K562 (cell line): ENCODE data around the gene CYCS. TPM values are rescaled to one million over a fixed set of nuclear protein-coding genes. Genes with fewer than 3 reads are reported as not detected.
A peak's percentile ranks its signal among the peaks of the same experiment; 100 is the strongest.

Source experiments
- ATAC-seq: fragments of 200-7000 bp; cut with Tn5 transposase; 3 replicates; pipeline ENCODE4 v1.9.1; 2020; ENCODE audit warnings: moderate library complexity
- BruUV-seq: library from RNA; stranded (reverse); fragments of 400-500 nt; replicated peaks from 2 replicates; lab custom pipeline; 2021; lab: Mats Ljungman, UMichigan
- CTCF ChIA-PET: fragments of 300-600 bp; formaldehyde crosslinking; extraction: SDS; loops from one replicate; lab custom pipeline; 2021; ENCODE audit warnings: low intra/inter-chr PET ratio; lab: Yijun Ruan, JAX
- POLR2A ChIA-PET: fragments of 300-600, 350-650 bp; sonication (Branson Sonifier 250); formaldehyde crosslinking; extraction: SDS; loops from one replicate; lab custom pipeline; 2021; ENCODE audit warnings: antibody characterized with exemption, inconsistent platforms; lab: Yijun Ruan, JAX
- DNase-seq, 4 experiments: peaks; one replicate each; pipeline versions ENCODE4 v3.0.0 to v3.0.0-alpha.2; 2011 to 2018; ENCODE audit warnings: low spot score in 3 of 4, mixed read lengths in 3 of 4; ENCODE audit errors: extremely low read depth in 1 of 4
- FAIRE-seq: peaks from 2 replicates; lab custom pipeline; 2011; peaks lifted over from hg19 to GRCh38; lab: Jason Lieb, UNC
- H2AFZ ChIP-seq: 2 replicates; pipeline ENCODE4 v1.6.0; 2011; ENCODE audit warnings: low read depth, low read length, control low read depth, inconsistent platforms
- H3K27ac ChIP-seq: fragments of 200-600 bp; 3 replicates; pipeline ENCODE4 v1.8.0; 2011; ENCODE audit warnings: low read depth, mild to moderate bottlenecking, control low read depth, inconsistent platforms, low read length, moderate library complexity, mixed read lengths; ENCODE audit errors: extremely low read depth
- H3K27me3 ChIP-seq, 2 experiments: fragments of 300-600 bp in 1 of 2; 2 replicates in 1 of 2; 3 replicates in 1 of 2; pipeline versions ENCODE4 v1.6.0 to v1.8.0; 2011; ENCODE audit warnings: inconsistent platforms in 2 of 2, low read length in 2 of 2, mild to moderate bottlenecking in 1 of 2, mixed read lengths in 1 of 2, moderate library complexity in 1 of 2; ENCODE audit not compliant: control insufficient read depth in 2 of 2, insufficient read depth in 2 of 2
- H3K36me3 ChIP-seq: fragments of 300-600 bp; 3 replicates; pipeline ENCODE4 v1.8.0; 2011; ENCODE audit warnings: mild to moderate bottlenecking, low read length, inconsistent platforms; ENCODE audit not compliant: control insufficient read depth, insufficient read depth
- H3K4me1 ChIP-seq, 2 experiments: fragments of 200-600 bp in 1 of 2; replicated peaks in 1 of 2; 2 replicates in 1 of 2; 3 replicates in 1 of 2; pipeline versions ENCODE4 v1.5.1 to v1.8.0; 2011; ENCODE audit warnings: inconsistent platforms in 2 of 2, low read length in 2 of 2, mild to moderate bottlenecking in 1 of 2, mixed read lengths in 1 of 2, moderate library complexity in 1 of 2; ENCODE audit not compliant: control insufficient read depth in 2 of 2, insufficient read depth in 2 of 2
- H3K4me2 ChIP-seq: 2 replicates; pipeline ENCODE4 v1.6.1; 2011; ENCODE audit warnings: low read length, control low read depth, inconsistent platforms, mixed read lengths; ENCODE audit not compliant: insufficient read depth
- H3K4me3 ChIP-seq: fragments of 200-600 bp; sonication (generic), shearing (Covaris generic); 2 replicates; pipeline ENCODE4 v1.5.1; 2016; ENCODE audit warnings: control low read depth, inconsistent platforms
- H3K79me2 ChIP-seq: fragments of 200-600 bp; 3 replicates; pipeline ENCODE4 v1.8.0; 2011; ENCODE audit warnings: low read length, inconsistent platforms; ENCODE audit not compliant: control insufficient read depth, insufficient read depth
- H3K9ac ChIP-seq, 2 experiments: 2 replicates each; pipeline versions ENCODE4 v1.6.0 to v1.6.1; 2011; ENCODE audit warnings: low read depth in 2 of 2, low read length in 2 of 2, control low read depth in 1 of 2, inconsistent platforms in 1 of 2, mild to moderate bottlenecking in 1 of 2, mixed read lengths in 1 of 2; ENCODE audit not compliant: insufficient read depth in 1 of 2
- H3K9me1 ChIP-seq: one replicate; pipeline ENCODE4 v1.6.0; 2011; ENCODE audit warnings: inconsistent platforms, mild to moderate bottlenecking, low read length, moderate library complexity; ENCODE audit not compliant: control insufficient read depth, insufficient read depth
- H3K9me3 ChIP-seq: replicated peaks from 2 replicates; pipeline ENCODE4 v1.5.1; 2011; ENCODE audit warnings: low read depth, low read length, inconsistent platforms; ENCODE audit not compliant: control insufficient read depth, insufficient read depth
- H4K20me1 ChIP-seq: replicated peaks from 2 replicates; pipeline ENCODE4 v1.6.1; 2011; ENCODE audit warnings: low read length, inconsistent platforms, mixed read lengths; ENCODE audit not compliant: control insufficient read depth, insufficient read depth
- CHCHD3 ChIP-seq: fragments of 250-450 bp; sonication (Bioruptor Pico); IDR thresholded peaks from 2 replicates; pipeline ENCODE4 v2.1.2; 2022; ENCODE audit warnings: mild to moderate bottlenecking
- CXXC5 ChIP-seq: fragments of 250-450 bp; sonication (Bioruptor Pico); IDR thresholded peaks from 2 replicates; pipeline ENCODE4 v1.8.0; 2022; ENCODE audit warnings: inconsistent platforms, mild to moderate bottlenecking, moderate library complexity
- HMG20A ChIP-seq: fragments of 450-650 bp; formaldehyde crosslinking; conservative IDR thresholded peaks from 2 replicates; pipeline ENCODE4 v1.4.0; 2020; ENCODE audit warnings: mild to moderate bottlenecking, mixed read lengths
- KDM2B ChIP-seq: fragments of 250-450 bp; sonication (Bioruptor Pico); IDR thresholded peaks from 2 replicates; pipeline ENCODE4 v1.8.0; 2021; ENCODE audit warnings: mild to moderate bottlenecking, moderate library complexity
- MTA1 ChIP-seq: fragments of 450-650 bp; IDR thresholded peaks from 2 replicates; pipeline ENCODE4 v1.6.1; 2017; ENCODE audit warnings: borderline replicate concordance
- SMAD2 ChIP-seq: fragments of 150-350 bp; IDR thresholded peaks from 2 replicates; pipeline ENCODE4 v1.6.1; 2014; ENCODE audit warnings: low read depth, mild to moderate bottlenecking, low read length
- SPI1 ChIP-seq: IDR thresholded peaks from 2 replicates; pipeline ENCODE4 v1.6.1; 2011; ENCODE audit warnings: low read depth, low read length, control low read depth, borderline replicate concordance
- TBP ChIP-seq: optimal IDR thresholded peaks from 2 replicates; pipeline ENCODE3; 2011; ENCODE audit warnings: low read depth, low read length, improper control_type of control experiment
- XRCC4 ChIP-seq: IDR thresholded peaks from one replicate; pipeline ENCODE4 v1.6.1; 2011; ENCODE audit not compliant: insufficient read depth, insufficient read length; ENCODE audit errors: extremely low read depth
- ZNF57 ChIP-seq: fragments of 450-650 bp; formaldehyde crosslinking; IDR thresholded peaks from 2 replicates; pipeline ENCODE4 v1.4.0; 2020; ENCODE audit warnings: mild to moderate bottlenecking, moderate library complexity
- ZNF707 ChIP-seq: fragments of 250-450 bp; sonication (Bioruptor Pico); conservative IDR thresholded peaks from 2 replicates; pipeline ENCODE4 v1.8.0; 2022; ENCODE audit warnings: inconsistent platforms, mild to moderate bottlenecking, moderate library complexity
- WGBS: fragments of 100-300 bp; shearing (Covaris generic); methylation state at CpG from one replicate; pipeline ENCODE4 v1.1.6; 2016; ENCODE audit warnings: low coverage, mixed read lengths; ENCODE audit not compliant: insufficient coverage; ENCODE audit errors: missing lambda C conversion rate; 5-methylcytosine and 5-hydroxymethylcytosine counted together
- in situ Hi-C: fragments of 300-500 bp; cut with MboI; formaldehyde crosslinking; loops from 4 replicates; pipeline ENCODE4 v1.15.0; 2018; ENCODE audit warnings: inconsistent platforms, mixed read lengths
- intact Hi-C: fragments of 100-400 bp; cut with micrococcal nuclease; formaldehyde crosslinking; loops from 2 replicates; pipeline ENCODE4 v1.14.2; 2022
- polyA plus RNA-seq, 8 experiments: library from polyadenylated mRNA; depleted of rRNA in 4 of 8; stranded (reverse) in 5 of 8; unstranded in 3 of 8; fragments of >200 nt; fragmentation: Nextera tagmentation in 2 of 8; fragmentation: Illumina TruSeq in 1 of 8; extraction: Ambion mirVana in 2 of 8; extraction: Trizol in 1 of 8; gene quantifications; 2 replicates each; pipeline versions ENCODE4 v1.2.1 to v1.2.3, GENCODE V29; 2011 to 2014; ENCODE audit warnings: inconsistent platforms in 1 of 8, missing spikeins in 1 of 8
- total RNA-seq, 7 experiments: library from RNA; depleted of rRNA in 6 of 7; stranded (reverse); fragments of >200 nt in 6 of 7; fragmentation: Illumina TruSeq in 2 of 7; extraction: Trizol in 2 of 7; gene quantifications; 2 replicates each; pipeline versions ENCODE4 v1.2.1 to v1.2.3, GENCODE V29; 2011 to 2021; ENCODE audit warnings: low replicate concordance in 1 of 7

Gene CYCS
- total and polyA plus RNA-seq, 9 of the 15 experiments (the other 6 are each of a cell fraction or from before 2014, with no cell fraction given) = 206 to 1,425 (median 438) TPM

- H2AFZ ChIP-seq = no peak overlapping the region
- no peaks in the 10 kb centered on the region for H3K9me1 ChIP-seq
- POLR2A ChIA-PET = interaction anchor here (1.6 kb wide), 1 partner anchor 19 kb away, joined by 4 read pairs; no protein-coding TSS in a partner anchor
- H3K4me1 ChIP-seq = no peaks in the 10 kb centered on the region
- intact Hi-C loops (no loop called here), in situ Hi-C loops (no loop called here)
- no peaks in the 10 kb centered on the region for H4K20me1 ChIP-seq
- BruUV-seq = no TSS peak
- no peak overlapping the region for H3K4me2 ChIP-seq
- ATAC-seq = no peak
- 30% methylated on average over 2 of the region's 2 CpGs for WGBS
- no peak for DNase-seq
- CTCF ChIA-PET = no interaction called here
- H3K27me3 ChIP-seq = no peaks in the 10 kb centered on the region
- TF ChIP-seq SPI1 = peak; percentile 67; the same call in 1 of the 2 replicates
- no peak for TF ChIP-seq ZNF707 (CRISPR knock-in tag)
- no peak for TF ChIP-seq SMAD2
- no peak for TF ChIP-seq XRCC4
- no peaks in the 10 kb centered on the region for H3K79me2 ChIP-seq
- FAIRE-seq = no peak
- H3K4me3 ChIP-seq = no peak overlapping the region
- no peaks in the 10 kb centered on the region for H3K9me3 ChIP-seq
- no peak overlapping the region for H3K27ac ChIP-seq
- H3K36me3 ChIP-seq = no peaks in the 10 kb centered on the region
- H3K9ac ChIP-seq = no peak overlapping the region
Observed at GRCh38 chr7:25143763-25144162, 18.7 kb upstream of the CYCS start.

DNA sequence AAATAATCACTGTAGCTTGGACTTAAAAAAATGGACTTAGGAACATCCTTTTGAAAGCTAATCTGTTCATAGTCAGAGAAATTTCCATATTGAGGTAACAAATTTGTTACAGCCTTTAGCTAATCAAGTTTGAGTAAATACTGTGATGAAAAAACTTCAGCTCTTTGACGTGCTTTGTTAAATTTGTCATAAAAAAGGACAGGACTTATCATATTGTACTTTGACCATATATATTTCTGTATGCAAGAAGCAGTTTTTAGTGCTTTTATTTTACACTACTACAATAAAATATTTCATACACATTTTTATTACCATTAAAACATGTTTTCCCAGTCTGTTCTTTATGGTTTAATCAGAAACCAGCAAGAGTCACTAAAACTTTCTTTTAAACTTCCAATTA, 14.5 kb upstream of the CYCS start:
- no peak for TF ChIP-seq HMG20A (CRISPR knock-in tag)
- no peak for TF ChIP-seq CHCHD3 (CRISPR knock-in tag)
- no peak for TF ChIP-seq KDM2B (CRISPR knock-in tag)
- no peak for TF ChIP-seq ZNF57 (CRISPR knock-in tag)
- no peak for TF ChIP-seq TBP
- no peak for TF ChIP-seq CXXC5 (CRISPR knock-in tag)
- no peak for TF ChIP-seq MTA1
- Histone ChIP-seq H3K79me2 (no peaks in the 10 kb centered on the region), H3K9me3 (no peaks in the 10 kb centered on the region), H4K20me1 (no peaks in the 10 kb centered on the region), H3K36me3 (no peaks in the 10 kb centered on the region), H3K4me3 (no peak overlapping the region), H2AFZ (no peak overlapping the region), H3K27ac (no peak overlapping the region), H3K4me2 (no peak overlapping the region), H3K4me1 (no peaks in the 10 kb centered on the region), H3K9me1 (no peaks in the 10 kb centered on the region), H3K9ac (no peak overlapping the region), H3K27me3 (no peaks in the 10 kb centered on the region)
- ChIA-PET POLR2A (interaction anchor here (2.2 to 3.2 kb wide), 2 partner anchors 12 to 14 kb away, joined by 9 to 17 read pairs; partner anchors contain the start of gene CYCS), CTCF (no interaction called here)
- DNase-seq (no peak), ATAC-seq (no peak), FAIRE-seq (no peak)
- 25% methylated on average over 1 of the region's 1 CpG for WGBS
- in situ Hi-C loops (no loop called here), intact Hi-C loops (no loop called here)
- no TSS peak for BruUV-seq
